DMS153 treated with DMSO at 0.1 percent for 48 hours (cell line): ENCODE results near the gene CFH.
A peak's percentile ranks its signal among the peaks of the same experiment; 100 is the strongest.
"Not testable (repeated sequence)": the region's sequence is repeated elsewhere in the genome, so short reads cannot be mapped to it uniquely, and the experiment has no call there.

Experiments
- DNase-seq: peaks from one replicate; lab custom pipeline; 2025; ENCODE audit not compliant: unreplicated experiment; lab: John Stamatoyannopoulos, UW

Gene CFH

DNA sequence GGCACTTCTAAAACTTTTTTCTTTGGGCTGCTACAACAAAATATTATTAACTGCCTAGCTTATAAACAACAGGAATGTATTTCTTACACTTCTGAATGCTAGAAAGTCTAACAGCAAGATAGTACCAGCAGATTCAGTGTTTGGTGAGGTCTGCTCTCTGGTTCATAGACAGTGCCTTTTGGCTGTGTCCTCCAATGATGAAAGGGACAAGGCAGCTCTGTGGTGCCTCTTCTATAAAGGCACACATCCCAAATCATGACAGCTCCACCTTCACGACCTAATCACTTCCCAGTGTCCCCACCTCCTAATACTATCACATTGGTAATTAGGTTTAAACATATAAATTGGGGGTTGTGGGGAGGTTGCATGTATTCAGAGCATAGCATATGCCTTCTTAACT, 9.5 kb downstream of the CFH start:
- no peak for DNase-seq

DNA sequence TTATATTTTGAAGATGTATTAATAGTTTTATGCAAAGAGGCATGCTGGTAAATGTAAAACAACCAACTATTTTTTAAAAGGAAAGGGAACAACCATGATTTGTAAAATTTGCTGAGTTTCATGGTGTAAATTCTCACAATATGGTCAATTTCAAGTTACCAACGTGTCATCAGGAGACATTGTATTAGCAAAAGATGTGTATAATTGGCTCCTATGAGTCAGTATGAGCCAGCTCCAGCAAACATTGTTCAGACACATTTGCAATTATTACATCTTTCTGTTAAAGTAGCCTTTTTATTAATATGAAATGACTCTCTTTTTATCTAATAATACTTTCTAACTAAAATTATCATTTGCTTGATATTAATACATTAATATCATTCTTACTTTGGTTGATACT, 15.3 kb downstream of the CFH start:
- DNase-seq, result no peak

DNA sequence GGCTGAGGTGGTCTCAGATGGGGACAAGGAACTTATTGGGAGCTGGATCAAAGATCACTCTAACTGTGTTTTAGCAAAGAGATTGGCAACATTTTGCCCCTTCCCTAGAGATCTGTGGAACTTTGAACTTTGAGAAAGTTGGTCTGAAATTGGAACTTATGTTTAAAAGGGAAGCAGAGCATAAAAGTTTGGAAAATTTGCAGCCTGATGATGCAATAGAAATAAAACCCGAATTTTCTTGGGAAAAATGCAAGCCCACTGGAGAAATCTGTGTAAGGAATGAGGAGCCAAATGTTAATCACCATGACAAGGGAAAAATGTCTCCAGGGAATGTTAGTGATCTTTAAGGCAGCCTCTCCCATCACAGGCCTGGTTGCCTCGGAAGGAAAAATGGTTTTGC, 17.2 kb downstream of the CFH start:
- DNase-seq, result no peak

DNA sequence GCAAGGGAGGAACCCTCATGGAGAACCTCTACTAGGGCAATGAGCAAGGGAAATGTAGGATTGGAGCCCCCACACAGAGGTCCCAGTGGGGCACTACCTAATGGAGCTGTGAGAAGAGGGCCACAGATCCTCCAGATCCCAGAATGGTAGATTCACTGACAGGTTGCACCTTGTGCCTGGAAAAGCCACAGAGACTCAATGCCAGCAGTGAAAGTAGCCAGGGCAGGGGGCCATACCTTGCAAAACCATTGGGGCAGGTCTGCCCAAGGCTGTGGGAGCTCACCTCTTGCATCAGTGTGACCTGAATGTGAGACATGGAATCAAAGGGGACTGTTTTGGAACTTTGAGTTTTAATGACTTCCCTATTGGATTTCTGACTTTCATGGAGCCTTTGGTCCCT, 17.9 kb downstream of the CFH start:
- no peak for DNase-seq

DNA sequence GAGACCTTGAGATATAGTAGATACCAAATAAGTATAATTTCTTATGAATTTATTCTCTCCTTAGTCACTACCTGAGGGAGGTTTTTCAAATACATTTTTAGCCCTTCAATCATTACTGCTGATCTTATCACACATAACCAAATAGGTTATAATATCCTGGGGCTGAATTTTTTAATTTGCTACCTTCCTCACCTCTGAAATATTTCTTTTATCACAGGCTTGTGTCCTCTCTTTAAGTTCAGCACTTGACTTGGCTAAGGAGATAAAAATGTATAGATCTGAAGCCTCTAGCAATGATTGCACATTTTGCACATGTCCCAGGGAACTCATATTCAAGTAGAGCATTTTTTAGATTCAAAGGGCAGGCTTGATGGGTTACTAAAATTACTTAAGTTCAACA, 23.1 kb downstream of the CFH start:
- DNase-seq, result no peak

DNA sequence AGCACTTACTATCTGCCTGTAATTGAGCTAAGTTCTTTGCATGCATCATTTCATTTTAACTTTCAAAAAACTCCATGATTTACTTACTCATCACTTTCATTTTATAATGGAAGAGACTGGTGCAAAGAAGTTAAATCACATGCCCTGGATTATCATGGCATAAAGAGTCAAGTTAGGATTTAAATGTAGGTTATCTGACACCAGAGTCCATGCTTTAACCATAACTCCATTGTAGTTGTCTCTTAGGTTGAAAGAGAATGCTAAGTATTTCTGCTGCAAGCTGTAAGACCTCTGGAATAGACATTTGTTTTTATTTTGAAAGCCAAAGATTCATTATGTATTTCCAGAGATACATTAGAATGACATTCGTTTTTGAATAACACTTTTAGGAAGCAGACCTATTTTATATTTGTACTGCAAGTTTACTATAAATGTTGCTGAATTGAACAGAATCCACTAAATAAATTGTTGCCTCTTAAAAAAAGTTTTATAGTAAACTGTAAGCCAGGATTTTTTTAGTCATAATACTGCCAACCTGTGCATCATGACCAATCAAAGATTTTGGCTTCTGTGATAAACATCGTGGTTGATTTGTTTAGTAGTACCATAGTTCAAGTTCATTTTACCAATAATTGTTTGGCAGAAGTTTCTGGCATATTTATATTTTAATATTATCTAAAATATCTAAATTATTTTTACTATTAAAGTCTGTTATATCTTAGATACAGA, 26.1 kb downstream of the CFH start:
- DNase-seq, result no peak

DNA sequence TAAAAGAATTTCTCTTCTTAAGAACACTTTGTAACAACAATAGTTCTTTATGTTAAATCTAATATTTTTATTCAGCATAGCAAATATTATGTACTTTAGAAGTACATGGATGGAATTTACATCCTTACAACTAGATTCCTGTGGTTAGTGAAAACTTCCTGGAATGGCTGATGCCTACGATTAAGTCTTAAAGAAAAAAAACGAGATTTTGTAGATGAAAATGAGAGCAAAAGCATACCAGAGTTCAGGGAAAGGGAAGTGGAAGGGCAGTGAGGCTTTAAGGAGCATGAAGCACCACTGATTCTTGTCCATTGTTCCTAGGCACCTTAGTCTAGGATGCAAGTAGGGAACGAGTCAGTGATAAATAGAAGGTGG, 26.7 kb downstream of the CFH start:
- no peak for DNase-seq

DNA sequence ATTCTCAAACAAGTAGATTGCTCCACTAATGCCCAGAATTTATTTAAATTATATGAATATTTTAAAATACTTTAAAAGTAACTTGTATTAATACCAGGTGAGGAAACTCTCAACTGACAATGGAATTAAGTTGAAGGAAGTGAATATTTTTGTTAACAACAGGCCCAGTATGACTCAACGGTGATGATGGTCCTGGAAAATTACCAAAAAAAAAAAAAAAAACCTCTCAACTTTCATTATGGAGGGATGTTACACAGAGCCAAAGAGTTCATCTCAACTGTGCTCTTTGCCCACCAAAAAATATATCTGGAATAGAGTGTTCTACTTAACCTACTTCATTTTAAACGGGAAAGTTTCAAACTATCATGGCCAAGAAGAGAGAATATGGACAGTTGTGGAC, 28.3 kb downstream of the CFH start:
- no peak for DNase-seq

DNA sequence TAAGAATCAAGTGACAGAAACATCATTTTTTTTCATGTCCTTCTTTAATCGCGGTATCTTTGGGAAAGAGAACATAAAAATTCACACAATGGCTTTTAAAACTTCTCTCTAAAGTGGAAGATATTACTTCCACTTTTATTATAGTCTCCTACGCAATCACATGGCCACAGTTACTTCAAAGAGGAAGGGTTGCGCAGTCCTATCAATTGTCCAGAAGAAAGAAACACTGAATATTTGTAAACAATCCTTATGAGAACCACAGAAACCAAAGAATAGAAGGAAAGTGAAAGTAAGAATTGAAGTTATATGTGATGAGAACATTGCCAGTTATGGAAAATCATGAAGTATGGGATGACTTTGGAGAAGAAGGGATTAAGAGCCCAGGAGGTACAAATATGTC, 32.6 kb downstream of the CFH start:
- no peak for DNase-seq

DNA sequence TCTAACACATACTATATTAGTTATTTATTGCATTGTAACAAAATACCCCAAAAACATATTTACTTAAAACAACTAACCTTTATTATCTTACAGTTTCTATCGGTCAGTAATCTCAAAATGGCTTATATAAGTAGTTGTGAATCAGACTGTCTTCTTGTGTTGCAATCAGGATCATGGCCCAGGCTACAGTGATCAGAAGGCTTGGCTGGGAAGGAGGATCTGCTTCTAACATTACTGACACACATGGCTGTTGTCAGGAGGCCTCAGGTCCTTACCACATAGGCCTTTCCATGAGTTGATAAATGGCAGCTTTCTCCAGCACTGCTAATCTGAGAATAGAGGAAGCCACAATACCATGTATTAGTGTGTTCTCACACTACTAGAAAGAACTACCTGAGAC, 33.7 kb downstream of the CFH start:
- no peak for DNase-seq

DNA sequence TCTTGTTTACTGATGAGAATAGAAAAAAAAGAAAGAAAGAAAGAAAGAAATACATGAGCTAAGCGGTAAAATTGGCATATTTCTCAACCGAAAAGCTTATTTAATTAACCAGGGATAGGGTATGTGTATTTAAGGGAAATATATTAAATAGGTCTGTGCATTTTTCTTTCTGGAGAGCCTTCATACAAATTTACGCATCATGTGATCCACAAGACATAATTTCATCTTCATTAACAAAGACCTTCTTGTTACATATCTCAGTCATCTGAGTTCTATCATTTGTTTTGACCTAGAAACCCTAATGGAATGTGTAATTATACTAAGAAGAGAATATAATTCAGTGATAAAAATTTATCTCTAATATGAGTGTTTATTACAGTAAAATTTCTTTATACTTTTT, 37.2 kb downstream of the CFH start:
- DNase-seq, result no peak

DNA sequence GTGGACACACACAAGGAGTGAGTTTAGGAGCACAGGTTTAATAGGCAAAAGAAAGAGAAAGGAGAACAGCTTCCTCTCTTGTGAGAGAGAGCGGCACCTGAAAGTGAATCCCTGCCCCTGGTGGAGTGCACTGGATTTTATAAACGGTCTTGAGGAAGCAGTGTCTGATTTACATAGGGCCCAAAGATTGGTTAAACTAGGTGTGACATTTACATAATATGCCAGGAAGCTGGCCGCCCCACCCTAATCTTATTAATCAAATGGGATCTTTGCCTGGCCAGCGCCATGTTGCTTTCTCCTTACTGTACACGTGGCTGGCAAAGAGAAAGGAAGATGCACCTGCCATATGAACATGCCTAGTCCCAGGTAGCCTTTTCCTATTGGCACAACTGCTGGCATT, 38.7 kb downstream of the CFH start:
- DNase-seq, result no peak

DNA sequence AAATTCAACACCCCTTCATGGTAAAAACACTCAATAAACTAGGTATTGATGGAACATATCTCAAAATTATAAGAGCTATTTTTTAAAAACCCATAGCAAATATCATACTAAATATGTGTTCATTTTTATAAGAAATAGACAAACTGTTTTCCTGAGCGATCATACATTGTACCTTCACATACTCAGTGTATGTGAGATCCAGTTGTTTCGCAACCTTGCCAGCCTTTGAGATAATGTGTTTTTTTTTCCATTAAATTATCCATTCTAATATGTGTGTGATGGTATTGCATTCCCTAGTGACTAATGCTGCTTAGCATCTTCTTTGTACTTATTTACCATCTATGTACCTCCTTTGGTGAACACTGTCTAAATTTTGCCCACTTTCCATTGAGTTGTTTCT, 47.1 kb downstream of the CFH start:
- DNase-seq, result no peak

DNA sequence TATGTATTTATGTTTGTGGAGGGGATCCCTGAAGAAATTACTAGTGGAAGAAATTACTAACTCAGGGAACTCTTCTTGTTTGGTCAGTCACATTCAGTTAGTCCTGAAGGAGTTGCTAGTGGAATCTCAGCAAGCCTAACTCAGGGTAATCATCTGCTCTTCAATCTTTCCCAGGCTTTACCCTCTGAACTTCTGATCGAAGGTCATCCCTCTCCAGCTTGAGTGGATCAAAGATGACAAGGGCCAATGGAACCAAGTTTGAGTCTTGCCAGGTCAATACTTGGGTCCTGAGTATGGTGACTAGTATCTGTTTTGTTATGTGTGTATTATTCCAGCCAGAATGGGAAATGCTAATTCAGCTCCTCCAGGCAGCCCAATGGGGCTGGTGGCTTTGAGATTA, 49.3 kb downstream of the CFH start:
- DNase-seq, result no peak

DNA sequence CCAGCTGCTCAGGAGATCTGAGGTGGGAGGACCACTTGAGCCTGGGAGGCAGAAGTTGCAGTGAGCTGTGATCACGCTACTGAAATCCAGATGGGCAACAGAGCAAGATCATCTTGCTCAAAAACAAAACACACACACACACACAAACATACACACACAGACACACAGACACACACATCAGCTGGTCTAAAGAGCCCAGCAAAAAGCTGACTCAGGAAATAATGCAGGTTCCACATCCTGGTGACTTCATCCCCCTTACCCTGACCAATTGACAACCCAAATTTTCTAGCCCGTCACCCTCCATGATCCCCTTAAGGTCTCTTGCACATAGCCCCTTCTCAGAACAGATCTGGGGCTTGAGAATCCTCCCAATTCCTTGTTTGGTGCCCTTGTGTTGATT, 58.0 kb downstream of the CFH start:
- not testable (repeated sequence) for DNase-seq

DNA sequence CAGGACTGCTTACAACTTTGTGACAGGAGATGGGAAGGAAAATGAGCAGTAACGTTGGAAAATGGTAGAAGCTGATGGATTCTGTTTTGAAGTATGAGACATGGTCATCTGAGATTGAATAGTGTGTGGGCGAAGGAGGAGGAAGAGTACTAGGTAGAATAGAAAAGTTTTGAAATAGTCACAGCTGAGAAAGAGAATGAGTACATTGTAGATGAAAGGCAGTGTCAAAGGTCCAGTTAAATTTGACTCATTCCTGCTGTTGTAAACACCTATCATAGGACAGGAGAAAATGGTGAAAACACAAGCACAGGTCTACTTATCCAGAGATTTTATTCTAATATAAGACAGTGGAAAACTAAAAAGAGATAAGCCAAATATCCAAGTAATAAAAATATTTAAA, 66.0 kb downstream of the CFH start:
- no peak for DNase-seq

DNA sequence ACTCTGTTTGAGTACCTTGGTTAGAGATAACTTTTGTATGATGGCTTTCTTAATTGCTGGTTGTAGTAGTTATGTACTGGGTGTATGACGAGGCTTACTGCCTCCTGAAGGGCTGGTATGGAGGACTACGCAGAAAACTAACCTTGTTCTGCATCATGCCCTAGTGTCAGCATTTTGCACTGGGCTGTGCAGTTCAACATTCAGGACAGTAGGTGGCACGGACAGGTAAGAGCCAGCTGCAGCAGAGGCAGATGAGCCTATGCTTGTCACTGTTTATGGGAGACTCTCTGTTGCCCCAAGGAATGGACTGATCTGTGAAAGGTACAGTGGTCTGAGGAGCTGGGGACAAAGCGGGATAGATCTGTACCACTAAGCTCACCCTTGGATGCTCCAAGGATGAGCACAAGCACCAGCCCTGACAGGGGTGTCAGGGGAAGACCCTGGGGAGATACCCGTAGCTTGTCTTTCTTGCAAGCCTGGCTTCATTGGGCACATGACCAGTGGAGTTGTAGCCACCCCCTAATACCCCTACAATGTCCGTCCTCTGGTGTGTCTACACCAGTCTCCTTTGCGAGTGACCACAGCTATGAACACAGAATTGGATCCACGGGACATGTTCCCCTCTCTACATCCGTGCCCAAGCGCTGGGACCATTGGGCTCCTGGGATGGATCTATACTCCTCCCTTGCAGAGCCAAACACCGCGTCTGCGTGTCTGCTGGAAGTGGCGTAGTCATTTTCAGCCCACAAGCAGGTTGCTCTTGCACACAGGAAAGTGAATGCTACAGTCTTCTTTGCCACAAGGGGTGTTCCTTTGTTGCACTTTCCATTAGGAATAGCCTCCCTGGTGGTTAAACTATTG, 71.7 kb downstream of the CFH start:
- peak; percentile 21 for DNase-seq

DNA sequence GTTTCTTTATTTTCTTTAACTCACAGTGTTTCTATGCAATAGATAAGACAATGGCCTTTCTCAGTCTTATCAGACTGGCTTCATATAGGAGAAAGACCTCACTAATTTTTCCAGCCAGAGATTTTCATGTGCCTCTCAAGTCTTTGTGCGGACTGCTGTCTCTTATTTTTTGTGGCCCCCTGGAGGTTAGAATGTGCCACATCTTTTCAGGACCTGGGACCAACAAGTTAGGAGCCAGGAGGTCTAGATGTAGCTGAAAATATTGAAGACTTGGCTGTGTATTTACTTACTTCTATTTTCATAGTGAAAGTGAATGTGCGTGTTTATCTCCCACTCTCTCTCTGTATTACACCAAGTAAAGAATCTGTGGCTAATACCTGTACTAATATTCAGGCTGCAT, 80.7 kb downstream of the CFH start:
- no peak for DNase-seq

DNA sequence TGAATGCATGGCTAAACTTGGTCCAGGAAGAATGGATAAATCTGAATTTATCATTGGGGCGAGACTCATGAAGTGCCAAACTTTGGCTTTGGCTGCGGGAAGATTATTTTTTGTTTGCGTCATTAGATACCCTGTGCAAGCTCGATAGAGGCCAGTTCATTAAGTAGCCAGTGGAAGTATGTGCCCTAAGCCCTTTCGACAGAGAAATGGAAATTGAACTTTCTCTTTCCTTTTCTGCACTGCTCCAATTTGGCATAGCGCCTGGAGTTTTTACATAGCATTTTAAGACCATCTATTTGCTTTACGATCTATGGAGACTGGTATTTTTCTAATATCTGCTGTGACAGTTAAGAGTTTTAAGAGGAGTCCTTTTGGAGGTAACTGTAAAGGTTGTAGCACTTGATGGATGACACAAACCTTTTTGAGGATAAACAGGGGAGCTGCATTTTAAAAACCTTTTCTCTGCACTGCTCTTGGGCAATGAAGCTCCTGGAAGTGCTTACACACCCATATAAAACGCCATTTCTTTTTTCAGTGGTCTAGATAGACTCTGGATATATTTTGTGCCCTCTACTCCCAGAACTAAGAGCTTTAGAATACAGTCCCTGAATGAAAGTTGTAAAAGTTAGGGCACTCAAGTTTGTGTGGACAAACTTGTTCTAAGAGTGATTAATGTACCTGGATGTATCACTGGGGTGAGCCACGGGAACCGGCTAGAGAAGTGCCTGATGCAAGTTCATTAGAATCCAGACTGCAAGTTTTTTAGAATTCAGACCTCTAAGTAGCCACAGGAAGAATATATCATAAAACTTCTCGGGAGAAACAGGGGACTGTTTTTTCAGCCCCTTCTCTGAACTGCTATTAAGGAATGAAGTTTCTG, 81.5 kb downstream of the CFH start:
- DNase-seq, result no peak

DNA sequence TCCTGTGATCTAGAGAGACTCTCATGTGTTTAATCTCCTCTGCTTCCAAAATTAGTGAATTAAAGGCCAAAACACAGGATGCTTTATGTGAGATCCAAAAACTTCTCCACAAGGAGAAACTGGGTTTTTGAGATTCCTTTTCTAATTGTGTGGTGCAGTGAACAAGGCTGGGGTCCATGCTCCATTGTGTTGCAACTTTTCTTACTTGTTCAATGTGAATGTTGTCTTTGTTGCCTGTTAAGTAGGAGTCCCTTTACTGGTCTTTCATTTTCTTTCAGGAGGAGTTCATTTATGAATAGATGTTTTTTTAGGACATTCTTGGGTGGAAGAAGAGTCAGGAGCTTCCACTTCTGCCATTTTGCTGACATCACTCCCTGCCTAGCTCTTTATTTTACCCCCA, 82.2 kb downstream of the CFH start:
- no peak for DNase-seq

DNA sequence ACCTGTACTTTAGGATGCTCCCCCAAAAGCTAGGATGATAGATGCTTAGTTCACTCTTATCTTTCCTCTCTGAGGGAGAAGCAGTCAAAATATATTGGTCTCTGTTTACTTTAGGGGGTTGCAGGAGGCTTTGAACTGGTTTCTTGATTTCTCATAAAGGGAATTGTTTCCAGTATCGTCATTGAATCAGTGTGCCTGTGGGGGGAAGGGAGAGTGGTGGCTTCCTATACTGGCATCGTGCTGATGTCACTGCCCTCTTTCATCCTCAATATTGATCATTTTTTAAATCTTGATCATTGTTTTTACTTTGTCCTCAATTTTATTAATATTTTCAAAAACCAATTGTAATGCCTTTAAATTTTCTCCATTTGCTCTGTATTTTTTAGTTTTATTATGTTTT, 82.6 kb downstream of the CFH start:
- no peak for DNase-seq

DNA sequence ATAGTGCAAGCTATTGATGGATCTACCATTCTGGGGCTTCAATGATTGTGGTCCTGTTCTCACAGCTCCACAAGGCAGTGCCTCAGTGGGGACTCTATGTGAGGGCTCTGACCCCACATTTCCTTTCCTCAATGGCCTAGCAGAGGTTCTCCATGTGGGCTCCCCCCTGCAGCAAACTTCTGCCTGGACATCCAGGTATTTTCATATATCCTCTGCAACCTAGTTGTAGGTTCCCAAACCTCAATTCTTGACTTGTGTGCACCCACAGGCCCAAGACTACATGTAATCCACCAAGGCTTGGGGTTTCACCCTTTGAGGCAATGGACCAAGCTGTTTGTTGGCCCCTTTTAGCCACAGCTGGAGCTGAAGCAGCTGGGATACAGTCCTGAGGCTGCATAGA, 86.9 kb downstream of the CFH start:
- DNase-seq, result no peak
